NCI-H128 (cell line): ENCODE data around the gene PLXNC1.

Experiments used
- DNase-seq: peaks from one replicate; lab custom pipeline; 2025; ENCODE audit not compliant: unreplicated experiment; lab: John Stamatoyannopoulos, UW

PLXNC1 gene

DNA sequence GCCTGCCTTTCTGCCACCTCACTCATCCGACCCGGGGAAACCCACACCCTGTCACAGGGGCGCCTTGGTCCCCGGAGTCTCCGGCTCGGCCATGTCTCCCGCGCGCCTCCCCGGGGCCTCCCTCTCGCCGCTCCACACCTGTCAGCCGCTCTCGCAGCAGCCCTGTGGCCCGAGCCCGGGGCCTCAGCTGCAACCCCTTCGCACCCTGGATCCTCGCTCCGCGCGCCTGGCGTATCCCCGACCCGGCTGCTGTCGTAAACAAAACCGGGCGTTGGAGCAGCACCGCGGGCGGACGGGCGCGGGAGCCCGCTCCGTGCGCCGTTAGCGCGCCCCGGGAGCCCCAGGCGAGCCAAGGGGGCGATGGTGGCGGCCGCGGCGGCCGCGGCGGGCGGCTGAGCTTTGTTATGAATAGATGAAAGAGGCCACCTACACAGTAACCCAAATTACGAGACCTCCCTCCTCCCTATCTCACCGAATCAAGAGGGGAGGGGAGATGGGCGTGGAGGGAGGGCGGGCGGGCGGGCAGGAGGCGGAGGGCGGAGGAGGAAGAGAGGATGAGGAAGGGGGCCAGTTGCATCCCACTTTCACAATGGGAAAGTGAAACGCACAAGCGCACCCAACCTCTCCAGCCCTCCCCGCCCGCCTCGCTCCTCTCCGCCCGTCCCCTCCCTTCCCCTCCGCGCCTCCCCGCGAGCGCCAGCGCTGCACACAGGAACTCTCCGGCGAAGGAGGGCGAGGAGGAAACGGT, at the start of gene PLXNC1:
Gene PLXNC1, plus strand, starts transcription at position 587 of the 748 bp plus-strand sequence. CDS start 395 bp downstream, outside the sequence.
- peak; percentile 45 for DNase-seq

DNA sequence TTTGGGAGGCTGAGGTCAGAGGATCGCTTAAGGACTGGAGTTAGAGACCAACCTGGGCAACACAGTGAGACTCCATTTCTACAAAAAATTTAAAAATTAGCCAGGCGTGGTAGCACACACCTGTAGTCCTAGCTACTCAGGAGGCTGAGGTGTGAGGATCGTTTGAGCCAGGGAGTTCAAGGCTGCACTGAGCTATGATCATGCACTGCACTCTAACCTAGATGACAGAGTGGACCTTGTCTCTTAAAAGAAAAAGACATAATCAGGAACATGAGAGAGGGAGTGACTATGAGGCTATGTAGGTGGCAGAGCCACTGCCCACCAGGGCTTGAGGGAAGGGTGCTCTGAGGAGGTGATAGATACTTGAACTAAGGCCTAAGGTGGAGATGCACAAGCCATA, 49.2 kb upstream of the PLXNC1 start:
- DNase-seq, result no peak

DNA sequence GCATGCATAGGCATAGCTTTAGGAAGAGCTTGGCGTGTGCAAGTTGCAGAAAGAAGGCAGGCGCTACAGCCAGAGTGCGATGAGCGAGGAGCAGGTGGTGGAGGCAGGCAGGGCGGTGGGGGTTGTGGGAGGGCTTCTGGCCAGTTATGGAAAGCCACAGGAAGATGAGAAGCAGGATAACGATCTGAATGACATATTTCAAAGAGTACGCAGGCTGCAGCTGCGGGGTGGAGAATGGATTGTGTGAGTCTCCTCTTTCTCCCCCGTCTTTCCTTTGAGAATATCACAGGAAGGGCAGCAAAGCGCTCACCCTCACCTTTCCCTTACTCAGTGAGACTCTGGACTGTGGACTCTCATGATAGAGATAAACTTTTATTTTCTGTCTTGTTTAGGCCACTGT, 48.7 kb upstream of the PLXNC1 start:
- DNase-seq, result no peak

DNA sequence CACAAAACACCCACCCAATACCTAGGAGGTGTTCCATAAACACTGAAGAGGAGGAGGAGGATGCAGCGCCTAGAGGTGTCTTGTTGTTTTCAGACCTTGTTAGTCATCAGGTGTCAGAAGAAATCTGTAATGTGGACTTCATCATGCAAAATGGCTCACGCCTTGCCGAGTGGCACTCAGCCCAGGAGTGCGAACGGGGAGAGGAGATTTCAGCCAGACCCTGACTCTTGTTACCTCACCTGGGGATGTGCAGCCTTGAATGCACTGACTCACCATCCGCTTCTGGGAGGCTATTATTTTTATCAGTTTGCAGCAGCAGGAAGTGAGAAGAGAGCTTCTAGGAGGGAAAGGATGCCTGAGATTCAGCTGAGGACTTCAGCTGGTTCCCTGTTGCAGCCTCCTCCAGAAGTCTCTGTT, 48.2 kb upstream of the PLXNC1 start:
- no peak for DNase-seq

DNA sequence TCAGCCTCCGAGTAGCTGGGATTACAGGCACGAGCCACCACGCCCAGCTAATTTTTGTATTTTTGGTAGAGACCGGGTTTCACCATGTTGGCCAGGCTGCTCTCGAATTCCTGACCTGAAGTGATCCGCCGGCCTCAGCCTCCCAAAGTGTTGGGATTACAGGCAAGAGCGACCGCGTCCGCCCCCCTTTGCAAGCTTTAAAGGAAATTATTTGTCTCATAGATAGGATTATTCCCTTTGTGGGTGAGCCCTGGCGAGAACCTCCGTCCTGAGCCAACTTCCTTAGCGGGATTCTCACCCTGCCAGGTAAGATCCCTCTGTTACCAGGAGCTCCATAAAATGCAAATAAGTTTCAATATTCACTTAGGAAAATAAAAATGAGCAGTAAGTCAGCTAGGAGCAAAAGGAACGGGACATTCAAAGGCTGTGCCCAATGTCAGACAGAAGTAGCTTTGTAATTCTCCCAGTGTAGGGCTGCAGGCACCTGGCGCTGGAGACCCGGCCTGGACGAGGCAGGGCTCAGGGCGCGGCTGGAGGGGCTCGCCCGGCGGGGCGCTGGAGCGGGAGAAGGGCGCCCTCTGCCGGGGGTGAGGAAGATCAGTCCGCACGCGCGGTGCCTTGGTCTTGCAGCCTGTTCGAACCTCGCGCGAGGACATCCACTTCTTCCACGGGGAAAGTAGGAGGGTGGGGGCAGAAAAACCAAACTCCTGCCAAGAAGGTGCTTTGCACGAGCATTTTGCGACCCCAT, 47.2 kb upstream of the PLXNC1 start:
- DNase-seq, result peak; percentile 65

DNA sequence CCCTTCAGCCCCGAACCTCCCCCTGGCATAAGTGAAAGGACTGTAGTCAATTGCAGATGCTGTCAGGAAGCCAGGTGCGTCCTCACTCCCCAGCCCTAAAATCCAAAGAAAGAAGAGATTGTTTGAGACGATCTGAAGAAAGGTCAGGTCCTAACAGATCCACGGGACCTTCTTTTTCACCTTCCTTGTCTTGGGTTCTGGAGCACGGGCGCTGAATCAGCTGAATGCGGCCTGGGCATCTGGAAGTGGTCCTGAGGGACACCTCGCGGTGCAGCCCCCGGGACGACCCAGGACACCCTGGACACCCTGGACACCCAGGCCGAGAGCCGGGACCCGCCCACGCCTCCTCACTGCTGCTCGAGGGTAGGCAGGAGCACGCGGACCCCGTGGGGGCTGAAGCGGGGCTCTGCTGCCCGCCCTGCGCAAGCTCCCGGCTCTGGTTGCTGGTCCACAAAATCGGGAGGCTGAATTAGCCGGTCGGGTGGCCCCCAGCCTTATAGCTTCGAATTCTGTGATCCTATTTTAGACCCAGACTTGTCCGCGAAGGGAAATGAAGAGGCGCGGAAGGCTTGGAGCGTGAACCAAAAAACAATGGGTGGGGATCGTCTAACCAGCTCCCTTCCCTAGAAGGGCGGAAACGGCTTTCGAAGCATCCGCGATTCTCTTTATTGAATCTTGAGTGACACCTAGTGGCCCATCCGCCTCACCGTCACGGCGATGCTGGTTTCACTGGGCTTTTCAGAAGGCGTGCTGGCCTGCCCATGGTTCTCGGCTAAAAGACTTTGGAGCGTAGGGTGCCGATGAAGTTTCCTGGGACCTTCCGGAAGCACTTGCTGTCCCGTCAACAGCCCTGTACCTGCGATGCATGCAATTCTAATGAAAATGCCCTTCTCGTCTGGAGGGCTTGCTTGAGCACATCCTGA, 46.4 kb upstream of the PLXNC1 start:
- peak; percentile 86 for DNase-seq

DNA sequence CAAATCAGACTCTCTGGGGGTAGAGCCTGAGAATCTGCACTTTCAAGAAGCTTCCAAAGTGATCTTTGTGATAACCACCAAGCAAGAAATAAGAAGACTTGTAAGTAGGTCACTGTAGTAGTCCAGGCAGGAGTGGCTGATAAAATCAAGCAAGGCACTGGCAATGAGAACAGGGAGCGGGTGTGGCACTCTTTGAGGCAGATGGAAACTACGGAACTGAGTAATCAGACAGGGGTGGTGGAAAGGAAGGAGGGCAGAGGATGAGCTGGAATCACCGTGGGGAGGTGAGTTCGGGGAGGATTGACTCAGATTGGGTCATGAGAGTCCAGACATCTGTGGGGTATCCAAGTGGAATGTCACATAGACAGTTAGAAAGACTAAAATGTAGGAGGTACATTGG, 44.4 kb upstream of the PLXNC1 start:
- DNase-seq, result no peak

DNA sequence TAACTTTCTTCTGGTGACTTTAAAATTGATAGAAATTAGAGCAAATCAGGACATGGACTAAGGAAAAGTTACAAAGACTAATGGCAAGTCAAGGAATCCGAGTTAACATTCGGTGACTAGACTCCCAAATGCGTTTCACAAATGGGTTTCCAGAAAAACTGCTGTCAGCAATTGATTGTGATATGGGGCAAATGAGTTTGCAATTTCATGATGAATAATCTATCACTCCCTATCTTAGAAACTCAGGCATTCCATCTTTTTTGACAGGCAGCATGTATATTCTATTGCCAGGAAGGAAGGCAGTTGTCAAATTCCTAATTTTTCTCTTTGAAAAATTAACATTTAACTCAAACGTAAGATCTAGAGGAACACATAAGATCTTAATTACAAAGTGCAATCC, 40.5 kb upstream of the PLXNC1 start:
- no peak for DNase-seq

DNA sequence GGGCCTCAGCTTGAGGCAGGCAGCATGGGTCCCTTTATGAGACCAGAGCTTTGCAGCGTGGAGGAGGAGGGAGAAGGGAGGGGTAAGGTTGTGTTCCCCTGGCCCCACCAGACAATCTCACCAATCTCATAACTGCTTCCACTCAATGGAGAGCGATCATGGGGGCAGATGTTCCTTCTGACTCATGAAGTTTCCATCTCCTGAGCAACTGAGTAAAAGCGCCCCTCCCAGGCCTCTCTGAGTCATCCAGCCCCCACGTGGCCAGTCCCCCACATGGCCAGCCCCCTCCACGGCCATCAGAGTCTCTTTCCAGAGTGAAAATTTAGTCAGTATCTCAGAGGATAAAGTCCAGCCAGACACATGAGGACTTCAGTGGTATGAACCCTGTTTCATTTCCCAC, 39.2 kb upstream of the PLXNC1 start:
- DNase-seq, result no peak

DNA sequence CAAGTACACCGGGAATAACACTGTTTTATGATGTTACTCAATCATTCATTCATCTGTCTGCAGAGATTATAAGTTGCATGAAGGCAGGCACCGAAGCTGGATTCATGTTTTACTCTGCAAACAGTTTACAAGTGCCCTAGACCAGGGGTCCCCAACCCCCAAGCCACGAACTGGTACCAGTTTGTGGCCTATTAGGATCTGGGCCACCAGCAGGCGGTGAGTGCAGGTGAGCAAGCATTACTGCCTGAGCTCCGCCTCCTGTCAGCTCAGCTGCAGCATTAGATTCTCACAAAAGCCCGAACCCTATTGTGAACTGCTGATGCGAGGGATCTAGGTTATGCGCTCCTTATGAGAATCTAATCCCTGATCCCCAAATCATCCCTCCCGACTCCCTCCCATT, 38.1 kb upstream of the PLXNC1 start:
- no peak for DNase-seq

DNA sequence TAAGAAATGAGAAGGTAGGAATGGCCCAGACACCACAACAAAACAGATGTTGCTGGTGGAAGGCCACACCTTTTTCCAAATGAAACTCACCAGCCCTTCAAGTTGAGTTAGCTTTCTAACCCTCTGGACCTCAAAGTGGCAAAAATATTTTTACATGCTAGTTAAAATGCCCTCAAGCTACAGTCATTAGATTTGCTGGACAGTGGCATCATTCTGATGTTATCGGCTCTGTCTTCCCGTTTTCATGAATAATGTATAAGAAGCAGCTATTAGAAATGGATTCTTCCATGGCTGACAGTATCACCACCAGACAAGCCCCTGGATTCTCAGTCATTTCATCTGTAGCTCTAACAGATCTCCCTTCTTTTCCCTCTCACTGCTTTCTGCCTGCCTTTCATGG, 37.1 kb upstream of the PLXNC1 start:
- no peak for DNase-seq

DNA sequence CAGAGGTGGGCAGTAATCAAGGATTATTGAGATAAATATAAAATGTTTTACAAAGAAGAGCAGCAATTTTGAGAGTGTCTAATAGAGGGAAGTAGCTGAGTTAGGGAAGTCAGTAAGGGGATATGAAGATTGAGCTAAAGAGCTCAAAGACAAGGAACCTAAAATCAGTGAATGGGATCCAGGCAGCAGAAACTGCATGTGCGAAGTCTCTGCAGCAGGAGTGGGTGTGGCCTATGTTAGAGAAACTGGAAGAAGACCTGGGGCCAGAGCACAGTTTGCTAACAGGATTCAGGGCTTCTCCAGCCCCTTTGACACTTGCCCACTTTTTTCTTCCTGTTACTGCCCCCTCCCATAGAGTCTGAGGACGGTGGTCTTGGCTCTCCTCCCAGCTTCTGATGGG, 36.3 kb upstream of the PLXNC1 start:
- no peak for DNase-seq

DNA sequence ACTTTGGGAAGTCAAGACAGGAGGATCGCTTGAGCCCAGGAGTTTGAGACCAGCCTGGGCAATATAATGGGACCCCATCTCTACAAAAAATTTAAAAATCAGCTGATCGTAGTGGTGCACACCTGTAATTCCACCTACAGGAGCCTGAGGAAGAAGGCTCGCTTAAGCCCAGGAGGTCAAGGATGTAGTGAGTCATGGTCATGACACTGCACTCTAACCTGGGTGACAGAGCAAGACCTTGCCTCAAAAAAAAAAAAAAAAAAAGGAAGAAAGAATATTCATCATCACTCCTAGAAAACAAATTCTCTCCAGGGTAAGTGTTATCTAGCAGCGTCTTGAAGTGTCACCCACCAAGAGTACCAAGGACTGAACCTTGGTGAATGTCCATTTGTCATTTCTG, 34.2 kb upstream of the PLXNC1 start:
- DNase-seq, result no peak

DNA sequence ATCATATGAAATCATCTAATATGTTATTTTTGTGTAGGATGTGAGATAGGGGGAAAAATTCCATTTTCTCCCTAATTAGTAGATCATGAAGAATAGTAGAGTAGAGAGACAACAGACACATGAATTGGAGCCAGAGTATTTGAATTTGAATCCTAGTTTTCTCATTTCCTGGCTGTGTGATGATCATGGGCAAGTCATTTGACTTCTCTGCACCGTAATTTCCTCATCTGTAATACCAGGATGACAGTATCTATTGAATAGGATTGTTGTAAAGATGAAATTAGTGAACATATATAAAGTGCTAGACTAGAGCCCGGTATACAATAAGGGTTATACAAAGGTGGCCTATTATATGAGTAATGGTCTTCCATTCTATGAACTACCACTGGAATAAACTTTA, 32.2 kb upstream of the PLXNC1 start:
- no peak for DNase-seq

DNA sequence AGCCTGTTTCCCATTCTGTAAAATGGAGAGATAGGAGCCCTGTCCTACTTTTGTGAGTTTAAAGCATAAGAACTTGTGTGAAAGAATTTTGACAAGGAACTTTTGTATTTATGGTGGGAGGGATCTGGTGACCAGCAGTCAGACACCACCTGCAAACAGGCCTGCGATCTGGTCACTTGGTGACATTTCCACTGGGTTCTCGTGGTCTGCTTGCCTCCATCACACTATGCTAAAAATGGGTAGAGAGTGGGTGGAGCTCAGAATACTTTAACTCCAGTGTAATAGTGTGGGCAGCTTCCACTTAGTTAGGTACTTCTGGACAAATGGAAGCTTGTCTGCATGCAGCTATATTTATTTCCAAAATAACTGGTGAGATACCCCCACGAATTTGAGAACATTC, 26.5 kb upstream of the PLXNC1 start:
- no peak for DNase-seq

DNA sequence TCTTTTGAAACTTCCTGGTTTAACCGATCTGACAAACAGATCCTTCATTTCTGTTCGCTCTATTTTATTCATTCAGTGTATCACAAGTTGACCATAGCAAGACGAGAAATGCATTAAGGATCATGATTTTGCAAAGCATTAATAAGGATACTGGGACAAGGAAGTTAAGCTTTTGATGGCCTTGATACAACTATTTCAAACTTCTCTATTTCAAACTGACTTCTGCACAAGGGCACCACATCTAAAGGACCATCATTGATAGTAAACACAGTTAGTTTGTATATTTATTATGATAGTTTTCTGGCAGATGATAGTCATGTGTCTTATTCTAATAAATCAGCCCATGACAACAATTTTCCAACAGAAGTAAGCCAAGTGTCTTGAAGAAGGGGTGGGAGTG, 25.8 kb upstream of the PLXNC1 start:
- DNase-seq, result no peak

DNA sequence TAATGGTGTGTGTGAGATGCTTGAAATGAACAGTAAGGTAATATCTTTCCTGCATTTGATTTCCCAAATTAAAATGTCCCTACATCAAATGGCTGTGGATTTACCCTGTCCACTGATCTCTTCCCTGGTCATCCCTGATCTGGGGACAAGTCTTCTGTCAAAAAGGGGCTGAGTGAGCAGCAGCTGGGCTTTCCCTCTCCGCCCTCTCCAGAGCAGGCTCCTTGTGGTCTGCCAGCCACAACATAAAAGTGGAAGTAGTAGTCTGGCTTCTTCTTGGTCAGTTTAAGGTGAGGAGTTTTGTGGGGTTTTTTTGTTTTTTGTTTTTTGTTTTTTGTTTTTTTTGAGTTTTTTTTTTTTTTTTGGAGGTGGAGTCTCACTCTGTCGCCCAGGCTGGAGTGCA, 25.2 kb upstream of the PLXNC1 start:
- no peak for DNase-seq

DNA sequence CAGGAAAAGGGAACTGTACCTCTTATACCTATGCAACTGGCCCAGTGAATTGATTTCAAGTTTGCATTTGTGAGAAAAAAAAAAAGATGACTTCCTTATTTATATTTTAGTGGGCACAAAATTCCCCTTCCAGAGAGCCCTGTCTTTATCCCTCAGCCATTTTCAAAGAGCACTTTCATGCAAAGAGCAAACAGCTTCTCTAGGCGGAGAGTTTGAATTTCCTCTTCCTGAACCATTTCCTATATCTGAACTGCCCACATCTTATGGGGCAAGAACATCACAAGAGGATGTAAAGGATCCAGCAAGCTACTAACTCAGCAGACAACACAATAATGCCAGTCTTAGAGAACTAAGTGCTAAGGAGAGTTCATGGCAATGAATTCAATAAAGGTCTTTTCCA, 22.3 kb upstream of the PLXNC1 start:
- no peak for DNase-seq

DNA sequence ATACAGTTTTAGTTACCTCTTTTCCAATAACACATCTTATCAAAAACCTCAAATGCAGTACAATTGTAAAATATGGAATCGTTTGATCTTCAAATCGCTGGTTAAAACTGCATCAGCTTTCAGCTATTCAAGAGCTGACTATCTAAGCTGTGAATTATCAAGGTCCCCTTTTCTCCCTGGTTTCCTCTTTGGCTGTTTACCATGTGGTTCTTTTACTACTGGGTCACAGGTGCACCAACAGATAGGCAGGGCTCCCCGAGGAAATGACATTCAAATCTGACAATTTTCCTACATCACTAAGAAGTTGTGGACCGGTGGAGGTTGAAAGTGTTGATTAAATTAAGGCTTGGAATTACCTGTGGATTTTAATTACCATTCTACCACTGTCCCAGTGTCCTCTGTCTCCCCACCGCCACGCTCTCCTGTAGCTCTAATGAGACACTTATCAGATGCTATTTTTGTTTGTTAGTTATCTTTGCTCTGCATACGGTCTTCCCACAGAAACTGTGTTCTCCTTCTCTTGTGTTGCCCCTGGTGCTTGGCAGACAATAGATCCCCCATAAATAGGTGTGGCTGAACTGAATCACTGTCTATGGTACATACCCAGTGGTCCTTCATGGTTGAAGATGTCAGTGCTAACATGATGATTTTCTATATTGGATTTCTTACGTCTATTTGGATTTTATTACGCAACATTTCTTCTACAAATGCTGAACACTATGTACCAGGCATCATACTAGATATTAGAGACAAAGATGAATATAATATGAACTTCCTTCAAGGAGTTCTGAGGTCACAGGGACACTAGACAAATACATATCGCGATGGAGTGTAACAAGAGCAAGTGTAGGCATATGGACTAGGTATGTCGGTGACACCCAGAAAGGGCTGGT, 20.9 kb upstream of the PLXNC1 start:
- no peak for DNase-seq

DNA sequence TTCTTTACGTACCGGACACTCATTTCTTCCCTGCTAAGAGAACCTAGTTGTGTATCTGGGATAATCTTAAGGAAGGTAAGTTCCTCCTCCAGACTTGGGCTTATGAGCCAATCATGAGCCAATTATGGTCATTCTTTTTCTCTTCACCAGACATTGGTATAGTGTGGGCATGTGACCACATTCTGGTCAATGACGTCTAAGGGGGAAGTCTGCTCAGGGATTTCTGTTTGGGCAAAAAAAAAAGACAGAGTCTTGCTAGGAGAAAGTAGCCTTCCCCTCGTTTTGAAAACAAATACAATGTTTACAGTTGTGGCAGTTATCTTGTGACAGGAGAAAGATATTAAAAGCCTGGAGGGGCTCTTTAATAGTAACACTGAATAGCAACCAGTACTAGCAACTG, 20.1 kb upstream of the PLXNC1 start:
- DNase-seq, result no peak
